Measurements from ENCODE around the gene TEKT5. TPM values are rescaled to one million over a fixed set of nuclear protein-coding genes. Genes with fewer than 3 reads are reported as not detected.
"Not testable (repeated sequence)": the region's sequence is repeated elsewhere in the genome, so short reads cannot be mapped to it uniquely, and the experiment has no call there.

The TEKT5 gene
- total RNA-seq: not detected
- long read RNA-seq: 0 reads

DNA sequence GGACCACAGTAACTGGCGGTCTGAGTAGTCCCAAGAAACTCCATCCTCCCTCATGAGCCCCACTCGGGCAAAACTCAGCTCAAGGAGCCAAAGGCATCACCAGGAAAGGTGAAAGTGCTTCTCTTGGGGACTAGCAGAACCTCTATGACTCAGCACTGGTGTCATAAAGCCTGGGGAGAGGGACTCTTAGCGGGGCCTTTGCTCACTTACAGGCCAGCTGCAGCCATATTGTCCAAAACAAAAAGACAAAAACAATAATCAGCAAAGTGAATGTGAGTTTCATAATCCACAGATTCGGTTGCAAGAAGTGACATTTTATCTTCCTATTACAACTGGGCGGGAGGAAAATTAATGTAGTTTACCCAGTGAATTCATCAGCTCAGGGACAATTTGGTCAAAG lies at the start of gene TEKT5:
TSS of gene TEKT5 (minus strand) at position 101 of the 400 bp plus-strand sequence. CDS start at position 44, 57 bp downstream.
- DNase-seq: no peak
- intact Hi-C loops (cut with micrococcal nuclease): no loop called here
- no peak for ATAC-seq

DNA sequence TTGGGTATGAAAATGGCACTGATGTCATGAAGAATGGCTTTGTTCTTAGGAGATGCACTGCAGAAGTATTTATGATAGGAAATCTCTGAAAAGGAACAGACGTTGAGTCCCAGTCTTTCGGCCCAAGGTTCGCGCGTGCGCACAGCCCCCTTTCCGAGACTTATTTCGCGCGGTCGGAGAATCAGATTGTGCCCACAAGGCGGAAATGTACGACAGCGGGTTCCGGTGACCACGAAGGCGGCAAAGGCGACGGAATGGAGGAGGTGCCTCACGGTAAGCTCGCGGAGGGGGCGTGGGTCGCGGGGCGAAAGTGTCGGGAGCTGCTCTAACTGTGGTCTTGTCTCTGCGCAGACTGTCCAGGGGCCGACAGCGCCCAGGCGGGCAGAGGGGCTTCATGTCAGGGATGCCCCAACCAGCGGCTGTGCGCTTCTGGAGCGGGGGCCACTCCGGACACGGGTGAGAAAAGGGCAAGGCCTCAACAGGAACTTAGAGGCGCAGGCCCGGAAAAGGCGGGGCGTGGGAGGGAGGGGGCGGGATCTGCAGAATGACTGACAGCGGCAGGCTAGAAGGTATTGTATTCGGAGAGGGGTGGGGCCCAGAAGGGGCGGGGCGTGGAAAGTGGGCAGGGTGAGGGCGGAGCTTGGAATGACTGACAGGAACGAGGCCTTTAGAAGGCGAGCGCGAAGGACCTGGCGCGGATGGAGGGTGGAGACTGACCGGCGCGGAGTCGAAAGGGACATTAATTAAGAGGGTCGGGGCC lies 49.1 kb upstream of the TEKT5 start, which contains the start of gene NUBP1:
TSS of gene NUBP1 (plus strand) at position 233 of the 760 bp plus-strand sequence. CDS start at position 255, 22 bp downstream.
- DNase-seq: peak; percentile 99
- ATAC-seq: peak; percentile 95
- intact Hi-C loops (cut with micrococcal nuclease): loop anchor here (10.0 kb wide), 2 partner anchors 81 to 171 kb away; no protein-coding TSS in a partner anchor

GRCh38 chr16:10743227-10743609 lies 48.5 kb upstream of the TEKT5 start:
- intact Hi-C loops (cut with micrococcal nuclease): loop anchor here (10.0 kb wide), 2 partner anchors 82 to 172 kb away; no protein-coding TSS in a partner anchor
- ATAC-seq: no peak

GRCh38 chr16:10741844-10742243 lies 47.1 kb upstream of the TEKT5 start:
- intact Hi-C loops (cut with micrococcal nuclease): loop anchor here (10.0 kb wide), 2 partner anchors 83 to 173 kb away; no protein-coding TSS in a partner anchor
- ATAC-seq: peak; percentile 36
- peak; percentile 79 for DNase-seq

More at GRCh38 chr16:10743227-10743609, 48.5 kb upstream of the TEKT5 start:
- no peak for DNase-seq

- ATAC-seq, DNase-seq: not testable (repeated sequence)
- intact Hi-C loops (cut with micrococcal nuclease): loop anchor here (10.0 kb wide), 2 partner anchors 84 to 174 kb away; no protein-coding TSS in a partner anchor
Measured at GRCh38 chr16:10741249-10741648, 46.5 kb upstream of the TEKT5 start.

DNA sequence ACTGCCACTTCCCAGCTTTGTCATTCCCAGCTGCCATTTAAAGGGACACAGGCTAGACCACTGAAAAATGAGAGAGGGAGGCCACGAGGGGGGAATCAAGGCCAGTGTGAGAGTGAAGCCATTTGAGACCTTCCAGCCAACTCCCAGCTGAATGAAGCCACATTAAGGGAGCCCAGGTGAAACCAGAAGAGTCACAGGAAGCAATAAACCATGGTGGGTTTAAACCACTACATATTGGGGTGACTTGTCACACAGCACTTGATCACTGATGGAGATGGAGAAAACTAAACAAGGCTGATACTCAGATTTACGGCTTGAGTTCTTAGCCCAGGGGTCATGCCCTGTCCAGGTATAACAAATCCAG lies 46.1 kb upstream of the TEKT5 start:
- ATAC-seq: no peak
- no peak for DNase-seq
- intact Hi-C loops (cut with micrococcal nuclease): loop anchor here (10.0 kb wide), 2 partner anchors 84 to 174 kb away; no protein-coding TSS in a partner anchor

DNA sequence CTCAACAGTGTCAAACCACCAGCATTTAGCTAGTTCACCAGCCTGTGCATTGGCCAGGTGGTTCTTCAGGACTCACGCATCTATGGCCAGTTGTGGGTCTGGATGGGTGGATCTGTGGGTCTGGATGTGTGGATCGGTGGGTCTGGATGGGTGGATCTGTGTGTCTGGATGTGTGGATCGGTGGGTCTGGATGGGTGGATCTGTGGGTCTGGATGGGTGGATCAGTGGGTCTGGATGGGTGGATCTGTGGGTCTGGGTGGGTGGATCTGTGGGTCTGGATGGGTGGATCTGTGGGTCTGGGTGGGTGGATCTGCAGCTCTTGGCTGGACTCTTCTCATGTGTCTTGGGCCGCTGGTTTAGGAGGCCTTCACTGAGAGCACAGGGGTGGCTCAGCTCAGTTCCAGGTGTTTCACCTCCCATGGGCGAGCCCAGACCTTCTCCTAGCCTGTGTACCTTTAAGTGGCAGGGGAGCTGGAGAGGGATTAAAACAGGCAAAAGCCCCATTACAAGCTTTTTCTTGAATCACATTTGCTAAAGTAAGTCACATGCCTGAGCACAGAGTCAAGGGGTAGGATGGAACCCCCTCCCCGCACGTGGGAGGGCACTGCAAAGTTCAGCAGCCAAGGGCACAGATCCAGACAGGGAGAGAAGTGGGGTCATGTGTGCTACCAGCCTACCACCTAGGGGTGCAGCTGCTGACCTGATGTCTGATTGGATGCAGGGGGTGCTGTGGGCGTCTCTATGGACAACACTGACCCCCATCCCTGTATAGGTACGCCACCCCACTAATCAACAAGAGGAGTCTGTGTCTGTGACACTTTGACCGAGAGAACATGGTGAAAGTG lies 45.5 kb upstream of the TEKT5 start:
- ATAC-seq: no peak
- DNase-seq: no peak
- intact Hi-C loops (cut with micrococcal nuclease): loop anchor here (10.0 kb wide), 2 partner anchors 85 to 175 kb away; no protein-coding TSS in a partner anchor

DNA sequence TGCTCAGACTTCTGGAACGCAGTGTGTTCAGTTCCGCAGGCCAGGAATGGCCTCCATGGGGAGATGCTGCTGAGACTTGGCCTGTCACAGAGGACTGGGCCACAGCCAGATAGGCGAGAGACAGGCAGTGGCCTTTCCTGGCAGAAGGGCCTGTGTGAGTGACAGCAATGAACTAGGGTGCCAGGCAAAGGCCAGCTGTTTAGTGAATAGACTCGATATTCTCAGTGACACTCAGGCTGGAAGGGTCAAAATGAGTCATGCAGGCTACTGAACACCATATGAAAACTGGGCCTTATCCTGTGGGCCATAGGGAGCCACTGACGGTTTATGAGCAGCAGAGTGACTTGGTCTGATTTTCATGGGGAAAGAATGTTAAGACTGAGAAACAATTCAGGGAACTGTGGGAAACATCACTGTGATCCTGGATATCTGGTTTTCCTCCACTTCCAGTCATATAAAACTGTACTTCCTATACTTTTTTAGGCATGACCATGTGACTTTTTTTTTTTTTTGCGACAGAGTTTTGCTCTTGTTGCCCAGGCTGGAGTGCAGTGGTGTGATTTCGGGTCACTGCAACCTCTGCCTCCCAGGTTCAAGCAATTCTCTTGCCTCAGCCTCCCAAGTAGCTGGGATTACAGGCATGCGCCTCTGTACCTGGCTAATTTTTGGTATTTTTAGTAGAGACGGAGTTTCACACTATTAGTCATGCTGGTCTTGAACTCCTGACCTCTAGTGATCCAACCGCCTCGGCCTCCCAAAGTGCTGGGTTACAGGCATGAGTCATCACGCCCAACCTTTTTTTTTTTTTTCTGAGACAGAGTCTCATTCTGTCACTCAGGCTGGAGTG lies 43.7 kb upstream of the TEKT5 start:
- ATAC-seq: peak; percentile 89
- intact Hi-C loops (cut with micrococcal nuclease): no loop called here

DNA sequence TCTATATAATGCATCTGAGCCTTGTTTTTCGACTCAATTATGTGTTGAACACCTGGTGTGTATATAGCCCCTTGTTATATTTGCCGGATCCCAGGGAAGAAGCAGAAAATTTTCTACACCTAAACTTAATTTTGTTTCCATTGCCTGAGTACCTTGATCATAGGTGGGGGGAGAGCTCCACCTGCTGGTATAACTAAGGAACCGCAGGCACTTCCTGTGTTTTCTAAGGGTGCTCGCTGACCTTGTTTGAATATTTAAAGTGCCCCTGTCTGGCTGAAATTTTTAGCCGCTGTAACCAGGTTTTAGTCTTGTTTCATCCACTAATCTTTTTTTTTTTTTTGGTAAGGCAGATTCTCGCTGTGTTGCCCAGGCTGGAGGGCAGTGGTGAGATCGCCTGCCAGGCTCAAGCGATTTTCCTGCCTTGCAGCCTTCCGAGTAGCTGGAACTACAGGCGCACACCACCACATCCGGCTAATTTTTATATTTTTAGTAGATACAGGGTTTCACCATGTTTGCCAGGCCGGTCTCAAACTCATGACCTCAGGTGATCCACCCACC lies 42.4 kb upstream of the TEKT5 start:
- peak; percentile 60 for ATAC-seq
- intact Hi-C loops (cut with micrococcal nuclease): loop anchor here (2.0 kb wide), 1 partner anchor 222 kb away; no protein-coding TSS in a partner anchor
- no peak for DNase-seq

More for the DNA sequence above, 43.7 kb upstream of the TEKT5 start:
- DNase-seq: peak; percentile 91

GRCh38 chr16:10731790-10732189 lies 37.1 kb upstream of the TEKT5 start:
- DNase-seq (no peak), ATAC-seq (peak; percentile 70)
- intact Hi-C loops (cut with micrococcal nuclease): no loop called here

DNA sequence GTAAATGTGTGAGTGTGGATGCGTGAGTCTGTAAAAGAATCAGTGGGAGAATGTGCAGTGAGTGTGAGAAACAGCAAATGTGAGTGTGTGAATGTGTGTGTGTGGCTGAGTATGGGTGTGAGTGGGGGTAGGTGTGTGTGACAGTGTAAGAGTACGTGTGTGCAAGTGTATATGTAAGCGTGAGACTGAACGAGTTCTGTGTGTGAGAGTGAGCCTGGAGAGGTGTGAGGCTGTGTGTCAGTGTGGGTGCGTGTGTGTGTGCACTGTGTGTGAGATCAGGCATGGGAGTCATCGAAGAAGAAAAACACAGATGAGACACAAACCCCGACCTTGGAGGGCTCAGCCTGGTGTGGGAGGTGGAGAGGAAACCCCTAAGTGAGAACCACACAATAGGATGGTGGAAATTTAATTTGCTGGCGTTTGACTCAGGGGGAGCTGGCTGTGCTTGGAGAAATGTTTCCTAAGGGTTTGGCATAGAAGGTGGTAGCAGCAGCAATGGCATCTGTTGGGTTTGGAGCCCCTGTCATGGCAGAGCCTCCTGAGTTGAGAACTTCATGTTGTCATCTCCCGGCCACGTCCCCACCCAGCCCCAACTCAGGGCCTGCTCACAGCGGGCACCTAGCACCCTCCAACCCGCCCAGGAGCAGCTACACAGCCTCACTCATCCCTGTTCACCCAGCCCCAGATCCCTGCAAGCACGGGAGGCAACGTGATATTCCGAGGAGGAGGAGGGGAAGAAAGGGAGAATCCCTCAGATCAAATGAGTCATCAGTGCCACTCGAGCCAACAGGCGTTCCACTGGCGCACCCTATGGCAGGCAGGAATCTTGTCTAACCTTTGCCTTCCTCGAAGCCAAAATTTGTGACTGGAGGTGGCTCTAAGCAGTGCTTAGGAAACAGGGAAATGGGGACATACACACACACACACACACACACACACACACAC lies 34.6 kb upstream of the TEKT5 start:
- no peak for ATAC-seq
- DNase-seq: no peak
- intact Hi-C loops (cut with micrococcal nuclease): no loop called here

GRCh38 chr16:10728003-10728887 lies 33.5 kb upstream of the TEKT5 start:
- intact Hi-C loops (cut with micrococcal nuclease): no loop called here
- DNase-seq (no peak), ATAC-seq (no peak)

GRCh38 chr16:10708969-10709368 lies 14.2 kb upstream of the TEKT5 start:
- intact Hi-C loops (cut with micrococcal nuclease): no loop called here
- ATAC-seq (no peak), DNase-seq (no peak)

DNA sequence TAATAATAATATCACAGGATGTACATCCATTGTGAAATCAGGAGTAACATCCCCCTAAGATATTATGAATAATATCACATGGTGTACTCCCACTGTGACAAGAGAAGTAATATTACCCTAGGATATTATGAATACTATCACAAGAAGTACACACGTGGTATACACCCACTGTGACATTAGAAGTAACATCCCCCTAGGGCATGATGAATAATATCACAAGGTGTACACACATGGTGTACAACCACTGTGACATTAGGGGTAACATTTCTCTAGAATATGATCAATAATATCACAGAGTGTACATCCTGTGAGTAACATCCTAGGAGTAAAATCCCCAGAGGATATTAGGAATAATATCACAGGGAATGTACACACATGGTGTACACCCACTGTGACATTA lies 5.0 kb upstream of the TEKT5 start:
- DNase-seq (no peak), ATAC-seq (no peak)
- intact Hi-C loops (cut with micrococcal nuclease): no loop called here

GRCh38 chr16:10694306-10694705 lies 424 bp downstream of the TEKT5 start:
- no peak for DNase-seq
- ATAC-seq: no peak
- intact Hi-C loops (cut with micrococcal nuclease): no loop called here

- ATAC-seq: no peak
- intact Hi-C loops (cut with micrococcal nuclease): no loop called here
- no peak for DNase-seq
Measured at GRCh38 chr16:10693889-10694288, 841 bp downstream of the TEKT5 start.

All from left ventricle myocardium superior (tissue), 1 donor.